GM23338 (cell line): ENCODE measurements around the gene ARHGAP28.
"Not testable (repeated sequence)": the region's sequence is repeated elsewhere in the genome, so short reads cannot be mapped to it uniquely, and the experiment has no call there.

ENCODE experiments used
- CREB1 ChIP-seq: fragments of 250-450 bp; sonication (Bioruptor Pico); IDR thresholded peaks from 2 replicates; pipeline ENCODE4 v1.5.0; 2020; ENCODE audit warnings: low read depth, mild to moderate bottlenecking, moderate library complexity
- EZH2 ChIP-seq: fragments of 200-600 bp; sonication (generic); IDR thresholded peaks from one replicate; pipeline ENCODE4 v1.8.0; 2017; ENCODE audit warnings: antibody characterized with exemption, mild to moderate bottlenecking, low read depth; ENCODE audit not compliant: unreplicated experiment
- EZH2phosphoT487 ChIP-seq: fragments of 200-600 bp; sonication (generic); IDR thresholded peaks from one replicate; pipeline ENCODE4 v1.8.1; 2018; ENCODE audit warnings: antibody characterized with exemption; ENCODE audit not compliant: unreplicated experiment
- JUNB ChIP-seq: IDR thresholded peaks from one replicate; pipeline ENCODE4 v1.6.1; 2016; ENCODE audit warnings: antibody characterized with exemption; ENCODE audit not compliant: unreplicated experiment
- NANOG ChIP-seq: IDR thresholded peaks from 2 replicates; pipeline ENCODE4 v1.6.1; 2016; ENCODE audit warnings: antibody characterized with exemption, borderline replicate concordance
- POLR2AphosphoS5 ChIP-seq: IDR thresholded peaks from 2 replicates; pipeline ENCODE4 v1.6.1; 2016; ENCODE audit warnings: antibody characterized with exemption, low read depth
- STAT1 ChIP-seq: IDR thresholded peaks from one replicate; pipeline ENCODE4 v1.6.1; 2016; ENCODE audit warnings: antibody characterized with exemption; ENCODE audit not compliant: unreplicated experiment
- ZNF114 ChIP-seq: fragments of 250-450 bp; sonication (Bioruptor Pico); IDR thresholded peaks from 2 replicates; pipeline ENCODE4 v1.5.0; 2020; ENCODE audit warnings: mild to moderate bottlenecking, moderate library complexity
- ZNF331 ChIP-seq: fragments of 250-450 bp; sonication (Bioruptor Pico); IDR thresholded peaks from 2 replicates; pipeline ENCODE4 v1.5.0; 2020; ENCODE audit warnings: low read depth, mild to moderate bottlenecking, moderate library complexity
- TF ChIP-seq, protein P1 (sequence below), 2 experiments: fragments of 200-600 bp in 1 of 2; sonication (generic) in 1 of 2; conservative IDR thresholded peaks; 2 replicates each; pipeline versions ENCODE4 v1.5.1 to v1.6.1; 2016 to 2017; ENCODE audit warnings: antibody characterized with exemption in 2 of 2, low read depth in 2 of 2, mild to moderate bottlenecking in 2 of 2, moderate library complexity in 1 of 2
- TF ChIP-seq, protein P2 (sequence below): IDR thresholded peaks from one replicate; pipeline ENCODE4 v1.6.1; 2018; ENCODE audit warnings: antibody characterized with exemption; ENCODE audit not compliant: unreplicated experiment
- TF ChIP-seq, protein P3 (sequence below): IDR thresholded peaks from 2 replicates; pipeline ENCODE4 v1.6.1; 2016; ENCODE audit warnings: antibody characterized with exemption

DNA sequence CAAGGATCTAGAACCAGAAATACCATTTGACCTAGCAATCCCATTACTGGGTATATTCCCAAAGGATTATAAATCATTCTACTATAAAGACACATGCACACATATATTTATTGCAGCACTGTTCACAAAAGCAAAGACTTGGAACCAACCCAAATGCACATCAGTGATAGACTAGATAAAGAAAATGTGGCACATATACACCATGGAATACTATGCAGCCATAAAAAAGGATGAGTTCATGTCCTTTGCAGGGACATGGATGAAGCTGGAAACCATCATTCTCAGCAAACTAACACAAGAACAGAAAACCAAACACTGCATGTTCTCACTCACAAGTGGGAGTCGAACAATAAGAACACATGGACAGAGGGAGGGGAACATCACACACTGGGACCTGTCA lies 70.8 kb downstream of the ARHGAP28 start:
- TF ChIP-seq EZH2; CREB1; POLR2AphosphoS5; EZH2phosphoT487; JUNB; STAT1; ZNF331; NANOG; ZNF114 (CRISPR knock-in tag): not testable (repeated sequence)
- TF ChIP-seq, protein P1, sequence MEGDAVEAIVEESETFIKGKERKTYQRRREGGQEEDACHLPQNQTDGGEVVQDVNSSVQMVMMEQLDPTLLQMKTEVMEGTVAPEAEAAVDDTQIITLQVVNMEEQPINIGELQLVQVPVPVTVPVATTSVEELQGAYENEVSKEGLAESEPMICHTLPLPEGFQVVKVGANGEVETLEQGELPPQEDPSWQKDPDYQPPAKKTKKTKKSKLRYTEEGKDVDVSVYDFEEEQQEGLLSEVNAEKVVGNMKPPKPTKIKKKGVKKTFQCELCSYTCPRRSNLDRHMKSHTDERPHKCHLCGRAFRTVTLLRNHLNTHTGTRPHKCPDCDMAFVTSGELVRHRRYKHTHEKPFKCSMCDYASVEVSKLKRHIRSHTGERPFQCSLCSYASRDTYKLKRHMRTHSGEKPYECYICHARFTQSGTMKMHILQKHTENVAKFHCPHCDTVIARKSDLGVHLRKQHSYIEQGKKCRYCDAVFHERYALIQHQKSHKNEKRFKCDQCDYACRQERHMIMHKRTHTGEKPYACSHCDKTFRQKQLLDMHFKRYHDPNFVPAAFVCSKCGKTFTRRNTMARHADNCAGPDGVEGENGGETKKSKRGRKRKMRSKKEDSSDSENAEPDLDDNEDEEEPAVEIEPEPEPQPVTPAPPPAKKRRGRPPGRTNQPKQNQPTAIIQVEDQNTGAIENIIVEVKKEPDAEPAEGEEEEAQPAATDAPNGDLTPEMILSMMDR (conservative IDR thresholded peaks at IDR 0.05; ENCODE audit: low read depth in 2 of 2): not testable (repeated sequence)
- TF ChIP-seq, protein P2, sequence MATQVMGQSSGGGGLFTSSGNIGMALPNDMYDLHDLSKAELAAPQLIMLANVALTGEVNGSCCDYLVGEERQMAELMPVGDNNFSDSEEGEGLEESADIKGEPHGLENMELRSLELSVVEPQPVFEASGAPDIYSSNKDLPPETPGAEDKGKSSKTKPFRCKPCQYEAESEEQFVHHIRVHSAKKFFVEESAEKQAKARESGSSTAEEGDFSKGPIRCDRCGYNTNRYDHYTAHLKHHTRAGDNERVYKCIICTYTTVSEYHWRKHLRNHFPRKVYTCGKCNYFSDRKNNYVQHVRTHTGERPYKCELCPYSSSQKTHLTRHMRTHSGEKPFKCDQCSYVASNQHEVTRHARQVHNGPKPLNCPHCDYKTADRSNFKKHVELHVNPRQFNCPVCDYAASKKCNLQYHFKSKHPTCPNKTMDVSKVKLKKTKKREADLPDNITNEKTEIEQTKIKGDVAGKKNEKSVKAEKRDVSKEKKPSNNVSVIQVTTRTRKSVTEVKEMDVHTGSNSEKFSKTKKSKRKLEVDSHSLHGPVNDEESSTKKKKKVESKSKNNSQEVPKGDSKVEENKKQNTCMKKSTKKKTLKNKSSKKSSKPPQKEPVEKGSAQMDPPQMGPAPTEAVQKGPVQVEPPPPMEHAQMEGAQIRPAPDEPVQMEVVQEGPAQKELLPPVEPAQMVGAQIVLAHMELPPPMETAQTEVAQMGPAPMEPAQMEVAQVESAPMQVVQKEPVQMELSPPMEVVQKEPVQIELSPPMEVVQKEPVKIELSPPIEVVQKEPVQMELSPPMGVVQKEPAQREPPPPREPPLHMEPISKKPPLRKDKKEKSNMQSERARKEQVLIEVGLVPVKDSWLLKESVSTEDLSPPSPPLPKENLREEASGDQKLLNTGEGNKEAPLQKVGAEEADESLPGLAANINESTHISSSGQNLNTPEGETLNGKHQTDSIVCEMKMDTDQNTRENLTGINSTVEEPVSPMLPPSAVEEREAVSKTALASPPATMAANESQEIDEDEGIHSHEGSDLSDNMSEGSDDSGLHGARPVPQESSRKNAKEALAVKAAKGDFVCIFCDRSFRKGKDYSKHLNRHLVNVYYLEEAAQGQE: not testable (repeated sequence)
- TF ChIP-seq, protein P3, sequence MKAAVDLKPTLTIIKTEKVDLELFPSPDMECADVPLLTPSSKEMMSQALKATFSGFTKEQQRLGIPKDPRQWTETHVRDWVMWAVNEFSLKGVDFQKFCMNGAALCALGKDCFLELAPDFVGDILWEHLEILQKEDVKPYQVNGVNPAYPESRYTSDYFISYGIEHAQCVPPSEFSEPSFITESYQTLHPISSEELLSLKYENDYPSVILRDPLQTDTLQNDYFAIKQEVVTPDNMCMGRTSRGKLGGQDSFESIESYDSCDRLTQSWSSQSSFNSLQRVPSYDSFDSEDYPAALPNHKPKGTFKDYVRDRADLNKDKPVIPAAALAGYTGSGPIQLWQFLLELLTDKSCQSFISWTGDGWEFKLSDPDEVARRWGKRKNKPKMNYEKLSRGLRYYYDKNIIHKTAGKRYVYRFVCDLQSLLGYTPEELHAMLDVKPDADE: not testable (repeated sequence)
